Measurements from ENCODE around the gene CCNDBP1.
A peak's percentile ranks its signal among the peaks of the same experiment; 100 is the strongest.
"Not testable (repeated sequence)": the region's sequence is repeated elsewhere in the genome, so short reads cannot be mapped to it uniquely, and the experiment has no call there.

The CCNDBP1 gene, protein sequence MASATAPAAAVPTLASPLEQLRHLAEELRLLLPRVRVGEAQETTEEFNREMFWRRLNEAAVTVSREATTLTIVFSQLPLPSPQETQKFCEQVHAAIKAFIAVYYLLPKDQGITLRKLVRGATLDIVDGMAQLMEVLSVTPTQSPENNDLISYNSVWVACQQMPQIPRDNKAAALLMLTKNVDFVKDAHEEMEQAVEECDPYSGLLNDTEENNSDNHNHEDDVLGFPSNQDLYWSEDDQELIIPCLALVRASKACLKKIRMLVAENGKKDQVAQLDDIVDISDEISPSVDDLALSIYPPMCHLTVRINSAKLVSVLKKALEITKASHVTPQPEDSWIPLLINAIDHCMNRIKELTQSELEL

DNA sequence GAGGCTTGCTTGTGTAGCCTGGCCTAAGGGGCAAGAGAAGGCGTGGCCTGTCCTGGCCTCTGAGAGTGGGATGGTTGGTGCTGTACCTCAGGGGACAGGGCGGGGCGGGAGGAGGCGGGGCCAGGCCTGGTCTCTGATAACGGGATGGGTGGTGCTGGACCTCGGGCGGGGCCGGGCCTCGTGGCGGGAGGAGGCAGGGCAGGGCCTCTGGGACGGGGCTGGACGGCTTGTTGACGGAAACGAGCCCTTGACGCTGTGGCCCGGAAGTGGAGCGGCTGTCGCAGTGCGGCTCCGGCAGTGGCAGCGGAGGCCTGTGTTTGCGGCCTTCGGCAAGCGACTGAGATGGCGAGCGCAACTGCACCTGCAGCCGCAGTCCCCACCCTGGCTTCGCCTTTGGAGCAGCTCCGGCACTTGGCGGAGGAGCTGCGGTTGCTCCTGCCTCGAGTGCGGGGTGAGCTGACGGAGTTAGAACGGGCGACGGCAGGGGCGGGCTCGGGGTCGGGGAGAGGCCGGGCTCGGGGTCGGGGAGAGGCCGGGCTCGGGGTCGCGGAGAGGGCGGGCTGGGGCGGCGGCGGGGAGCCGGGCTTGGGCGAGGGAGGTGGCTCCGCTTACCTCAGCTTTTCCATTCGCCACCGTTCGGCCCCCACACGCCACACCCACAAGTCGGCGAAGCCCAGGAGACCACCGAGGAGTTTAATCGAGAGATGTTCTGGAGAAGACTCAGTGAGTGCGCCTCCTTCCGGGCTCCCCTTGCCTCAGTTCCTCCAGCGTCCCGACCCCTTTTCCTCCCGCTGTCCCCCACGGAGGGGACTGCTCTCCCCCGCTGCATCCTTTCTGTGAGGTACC, at the start of gene CCNDBP1:
Gene CCNDBP1 (plus strand): TSS at position 247 of the 846 bp plus-strand sequence. CDS start 96 bp downstream, at position 343.
- DNase-seq = peak; percentile 85

DNA sequence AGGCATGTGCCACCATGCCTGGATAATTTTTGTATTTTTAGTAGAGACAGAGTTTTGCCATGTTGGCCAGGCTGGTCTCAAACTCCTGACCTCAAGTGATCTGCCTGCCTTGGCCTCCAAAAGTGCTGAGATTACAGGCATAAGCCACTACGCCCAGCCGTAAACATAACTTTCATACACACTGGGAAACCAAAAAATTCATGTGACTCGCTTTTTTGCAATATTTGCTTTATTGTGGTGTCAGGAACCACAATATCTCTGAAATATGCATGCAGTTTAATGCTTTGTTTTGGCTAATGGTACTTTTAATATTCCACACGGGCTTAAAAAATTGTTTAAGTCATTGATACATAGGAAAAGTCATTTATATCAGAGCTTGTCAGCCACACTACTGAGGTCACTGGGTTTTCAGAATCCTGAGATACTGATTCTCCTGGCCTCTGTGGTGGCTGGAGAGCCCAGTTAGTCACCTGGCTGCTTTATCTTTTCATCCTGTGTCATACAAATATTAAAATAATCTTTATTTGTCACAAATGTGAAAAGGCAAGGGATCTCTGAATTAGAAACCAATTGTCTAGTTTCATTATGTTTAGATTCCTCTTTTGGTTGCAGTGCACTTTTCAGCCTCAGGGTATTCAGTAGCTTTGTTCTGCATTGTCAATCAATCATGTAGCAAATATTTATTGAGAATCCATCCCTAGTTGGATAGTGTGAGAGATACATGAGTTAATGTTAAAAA, 41.8 kb upstream of the CCNDBP1 start:
- no peak for DNase-seq

GRCh38 chr15:43144512-43144911, 40.7 kb upstream of the CCNDBP1 start:
- DNase-seq = no peak

GRCh38 chr15:43146184-43146583, 39.0 kb upstream of the CCNDBP1 start:
- DNase-seq = no peak

- no peak for DNase-seq
Observed at GRCh38 chr15:43150191-43150929, 34.8 kb upstream of the CCNDBP1 start.

DNA sequence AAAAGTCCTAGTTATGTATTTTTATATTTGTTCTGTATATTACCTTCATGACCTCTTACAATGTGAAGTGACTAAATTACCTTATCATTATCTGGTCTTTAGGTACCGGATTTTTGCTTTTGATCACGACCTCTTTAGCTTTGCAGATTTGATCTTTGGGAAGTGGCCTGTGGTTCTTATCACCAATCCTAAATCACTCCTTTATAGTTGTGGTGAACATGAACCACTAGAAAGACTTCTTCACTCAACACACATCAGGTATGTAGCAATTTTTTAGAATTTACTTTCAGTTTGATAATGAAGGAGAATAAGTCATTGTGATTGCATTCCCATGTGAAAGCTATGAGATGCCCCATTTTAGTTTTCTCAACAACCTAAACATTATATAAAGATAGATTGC, 33.5 kb upstream of the CCNDBP1 start:
- no peak for DNase-seq

GRCh38 chr15:43153269-43153668, 31.9 kb upstream of the CCNDBP1 start:
- DNase-seq = no peak

- DNase-seq = no peak
Observed at GRCh38 chr15:43165801-43166325, 19.3 kb upstream of the CCNDBP1 start.

DNA sequence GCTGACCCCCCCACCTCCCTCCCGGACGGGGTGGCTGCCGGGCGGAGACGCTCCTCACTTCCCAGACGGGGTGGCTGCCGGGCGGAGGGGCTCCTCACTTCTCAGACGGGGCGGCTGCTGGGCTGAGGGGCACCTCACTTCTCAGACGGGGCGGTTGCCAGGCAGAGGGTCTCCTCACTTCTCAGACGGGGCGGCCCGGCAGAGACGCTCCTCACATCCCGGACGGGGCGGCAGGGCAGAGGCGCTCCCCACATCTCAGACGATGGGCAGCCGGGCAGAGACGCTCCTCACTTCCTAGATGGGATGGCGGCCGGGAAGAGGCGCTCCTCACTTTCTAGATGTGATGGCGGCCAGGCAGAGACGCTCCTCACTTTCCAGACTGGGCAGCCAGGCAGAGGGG, 17.9 kb upstream of the CCNDBP1 start:
- not testable (repeated sequence) for DNase-seq

DNA sequence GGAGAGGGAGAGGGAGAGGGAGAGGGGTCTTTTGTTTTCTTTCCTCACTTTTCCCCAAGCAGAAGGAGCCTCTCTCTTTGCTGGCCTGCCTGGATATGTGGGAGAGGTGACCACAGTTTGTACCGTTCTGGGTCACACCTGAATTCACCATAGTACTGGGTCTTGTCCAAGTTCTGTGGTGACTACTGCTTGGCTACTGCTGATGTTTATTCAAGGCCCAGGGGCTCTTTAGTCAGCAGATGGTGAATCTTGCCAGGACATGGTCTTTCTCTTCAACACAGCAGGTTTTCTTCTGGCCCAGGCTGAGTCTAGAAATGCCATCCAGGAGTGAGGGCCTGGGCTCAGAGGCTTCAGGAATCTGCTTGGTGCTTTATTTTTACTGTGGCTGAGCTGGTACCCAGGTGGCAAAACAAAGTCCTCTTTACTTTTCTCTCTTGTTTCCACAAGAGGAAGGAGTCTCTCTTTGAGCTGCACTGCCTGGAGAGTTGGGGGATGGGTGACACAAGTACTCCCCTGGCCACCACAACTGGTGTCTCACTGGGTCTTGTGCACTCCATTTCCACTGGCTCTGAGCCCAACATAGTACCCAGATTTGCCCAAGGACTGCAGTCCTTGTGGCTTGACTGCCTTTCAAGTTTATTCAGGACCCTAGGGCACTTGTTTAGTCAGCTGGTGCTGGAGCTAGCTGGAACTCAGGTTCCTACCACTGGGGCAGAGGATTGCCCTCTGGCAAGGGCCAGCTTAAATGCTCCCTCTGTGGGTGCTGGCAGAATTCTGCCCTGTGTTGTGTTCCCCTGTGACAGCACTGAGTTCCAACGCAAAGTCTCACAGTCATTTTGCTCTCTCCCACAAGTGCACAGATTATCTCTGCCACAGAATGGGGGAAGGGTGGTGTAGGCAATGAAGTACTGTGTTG, 16.8 kb upstream of the CCNDBP1 start:
- no peak for DNase-seq

DNA sequence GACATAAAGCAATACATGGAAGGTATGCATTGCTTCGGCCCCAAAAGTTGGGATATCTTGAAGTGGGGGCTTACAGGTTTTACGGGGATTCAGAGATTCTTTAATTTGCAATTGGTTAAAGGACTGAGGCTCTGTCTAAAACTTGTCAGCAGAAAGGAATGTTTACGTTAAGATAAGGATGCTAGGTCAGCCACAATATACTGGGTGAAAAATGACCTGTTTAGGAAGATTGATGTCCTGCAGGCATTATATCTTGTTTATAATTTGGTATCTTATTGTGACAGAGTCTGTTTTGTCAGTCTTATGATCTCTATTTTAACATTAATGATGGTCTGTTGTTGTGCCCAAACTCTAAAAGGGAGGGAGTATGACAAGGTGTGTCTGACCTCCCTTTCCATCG, 15.3 kb upstream of the CCNDBP1 start:
- no peak for DNase-seq

- DNase-seq = not testable (repeated sequence)
Observed at GRCh38 chr15:43175656-43176309, 9.4 kb upstream of the CCNDBP1 start.

DNA sequence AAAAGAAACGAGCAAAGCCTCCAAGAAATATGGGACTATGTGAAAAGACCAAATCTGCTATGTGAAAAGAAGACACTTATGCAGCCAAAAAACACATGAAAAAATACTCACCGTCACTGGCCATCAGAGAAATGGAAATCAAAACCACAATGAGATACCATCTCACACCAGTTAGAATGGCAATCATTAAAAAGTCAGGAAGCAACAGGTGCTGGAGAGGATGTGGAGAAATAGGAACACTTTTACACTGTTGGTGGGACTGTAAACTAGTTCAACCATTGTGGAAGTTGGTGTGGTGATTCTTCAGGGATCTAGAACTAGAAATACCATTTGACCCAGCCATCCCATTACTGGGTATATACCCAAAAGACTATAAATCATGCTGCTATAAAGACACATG, 8.1 kb upstream of the CCNDBP1 start:
- not testable (repeated sequence) for DNase-seq

DNA sequence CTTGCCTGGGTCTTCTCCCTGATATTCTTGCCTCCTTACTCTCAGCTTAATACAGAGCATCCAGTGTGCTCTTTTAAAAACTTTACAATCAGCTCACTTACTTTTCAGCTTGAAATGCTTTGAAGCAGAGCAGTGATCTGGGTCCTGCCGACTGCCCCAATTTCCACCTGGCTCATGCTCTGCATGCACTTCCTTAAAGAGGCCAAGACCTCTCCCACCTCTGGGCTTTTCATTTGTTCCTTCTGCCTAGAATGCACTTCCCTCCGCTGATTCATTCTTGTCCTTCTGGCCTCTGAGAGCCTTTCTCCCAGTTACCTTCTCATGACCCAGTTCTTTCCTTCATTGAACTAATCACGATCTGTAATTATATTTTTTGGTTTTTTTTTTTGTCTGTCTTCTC, 1.9 kb upstream of the CCNDBP1 start:
- no peak for DNase-seq

DNA sequence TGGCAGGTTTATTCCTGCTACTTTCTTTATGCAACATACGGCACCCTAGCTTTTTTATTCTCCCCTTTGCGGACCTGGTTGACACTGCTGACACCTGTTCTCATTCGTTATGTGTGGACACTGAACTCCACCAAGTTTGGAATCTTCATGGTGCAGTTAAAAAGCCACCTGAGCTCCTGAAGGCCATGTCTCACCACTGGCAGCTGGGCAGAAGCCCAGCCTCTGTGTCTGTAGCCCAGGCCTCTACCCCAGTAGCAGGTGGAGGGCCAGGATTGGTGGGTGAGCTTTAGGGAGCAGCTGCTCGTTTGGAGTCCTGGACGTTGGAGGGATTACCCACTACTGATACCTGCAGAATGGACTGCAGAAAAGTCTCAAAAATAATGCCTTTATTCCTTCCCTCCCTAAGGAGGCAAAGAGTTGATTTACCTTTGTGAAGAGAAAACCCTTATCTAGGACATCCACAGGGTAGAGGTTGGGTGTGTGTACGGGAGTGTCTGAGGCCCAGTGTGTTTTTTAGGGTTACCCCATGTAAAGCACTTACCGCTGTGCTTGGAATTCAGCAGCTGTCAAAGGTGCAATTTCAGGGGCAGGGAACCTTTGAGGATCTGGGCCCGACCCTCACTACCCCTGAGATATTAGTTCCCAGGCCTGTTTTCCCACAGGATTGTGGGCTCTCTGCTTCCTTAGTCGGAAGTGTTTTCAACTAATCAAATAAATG, 637 bp upstream of the CCNDBP1 start:
- no peak for DNase-seq

DNA sequence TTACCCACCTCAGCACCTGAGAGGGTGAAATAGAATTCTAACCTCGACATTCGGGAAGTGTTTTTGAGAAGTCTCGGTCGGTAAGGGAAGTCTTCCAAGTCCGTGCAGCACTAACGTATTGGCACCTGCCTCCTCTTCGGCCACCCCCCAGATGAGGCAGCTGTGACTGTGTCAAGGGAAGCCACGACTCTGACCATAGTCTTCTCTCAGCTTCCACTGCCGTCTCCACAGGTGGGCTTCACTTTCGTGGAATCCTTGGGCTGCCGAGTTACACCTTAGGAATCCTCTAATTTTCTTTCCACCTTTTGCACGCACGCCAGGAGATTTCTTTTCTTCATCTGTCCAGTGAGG, 775 bp downstream of the CCNDBP1 start:
- peak; percentile 36 to 51 for DNase-seq

DNA sequence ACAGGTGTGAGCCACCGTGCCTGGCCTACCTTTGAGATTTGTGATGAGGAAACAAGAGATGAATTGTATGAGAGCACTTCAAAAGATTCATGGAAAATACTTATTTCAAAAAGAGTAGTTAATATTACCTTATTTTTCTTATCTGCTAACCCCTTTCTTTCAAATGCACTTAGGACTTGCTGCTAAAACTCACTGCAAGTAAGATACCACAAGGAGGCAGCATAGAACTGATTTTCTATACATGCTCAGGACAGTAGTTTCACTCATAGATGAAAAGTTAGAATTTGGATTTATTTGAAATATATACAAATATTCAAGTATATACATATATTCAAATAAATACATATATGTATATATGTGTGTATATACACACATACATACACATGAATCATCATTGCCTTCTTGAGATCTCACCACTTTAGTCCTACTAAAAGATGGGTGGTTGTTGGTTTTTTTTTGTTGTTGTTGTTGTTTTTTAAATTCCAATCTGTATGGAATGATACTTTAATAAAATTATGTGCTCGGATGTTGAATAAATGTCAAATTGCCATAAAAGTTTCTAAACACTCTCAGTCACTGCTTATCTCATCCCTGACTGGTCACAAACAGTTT, 2.4 kb downstream of the CCNDBP1 start:
- DNase-seq = peak; percentile 82

DNA sequence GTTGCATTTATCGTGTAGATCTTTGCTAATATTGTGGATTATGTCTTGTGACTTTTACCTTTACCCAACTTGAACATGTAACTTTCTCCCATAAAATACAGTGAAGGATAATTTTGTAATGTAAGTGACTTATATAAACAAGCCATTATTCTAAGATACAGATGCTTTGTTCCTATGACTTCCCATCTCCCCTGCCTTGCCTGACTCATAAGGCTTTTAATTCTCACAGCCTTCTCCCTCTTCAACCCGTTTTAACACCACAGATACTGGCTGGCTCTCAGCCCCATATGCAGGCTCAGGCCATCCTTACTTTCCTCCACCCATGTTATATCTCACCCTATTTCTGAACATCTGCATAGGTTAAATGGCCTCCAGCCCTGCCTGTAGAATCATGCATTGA, 4.1 kb downstream of the CCNDBP1 start:
- DNase-seq = no peak

- no peak for DNase-seq
Observed at GRCh38 chr15:43190178-43190577, 5.0 kb downstream of the CCNDBP1 start.

- no peak for DNase-seq
Observed at GRCh38 chr15:43193710-43194109, 8.5 kb downstream of the CCNDBP1 start.

Measured in AML-193 (cell line).